SK-N-SH treated with all-trans-retinoic acid at 6 μM for 48 hours (cell line): Measurements from ENCODE around the gene ULBP1.
"Not testable (repeated sequence)": the region's sequence is repeated elsewhere in the genome, so short reads cannot be mapped to it uniquely, and the experiment has no call there.

Source experiments
- ATAC-seq: fragments of 200-7000 bp; cut with Tn5 transposase; 3 replicates; pipeline ENCODE4 v1.9.1; 2020; ENCODE audit warnings: mild to moderate bottlenecking, moderate library complexity
- BACH2 ChIP-seq: fragments of 250-450 bp; sonication (Bioruptor Pico); IDR thresholded peaks from 2 replicates; pipeline ENCODE4 v1.9.0; 2021; ENCODE audit warnings: mild to moderate bottlenecking, borderline replicate concordance
- CSDC2 ChIP-seq: fragments of 250-450 bp; sonication (Bioruptor Pico); IDR thresholded peaks from 2 replicates; pipeline ENCODE4 v1.5.0; 2020; ENCODE audit warnings: mild to moderate bottlenecking, moderate library complexity
- ESRRG ChIP-seq: fragments of 250-450 bp; sonication (Bioruptor Pico); IDR thresholded peaks from 2 replicates; pipeline ENCODE4 v1.6.1; 2021; ENCODE audit warnings: mild to moderate bottlenecking
- ISL1 ChIP-seq: fragments of 250-450 bp; sonication (Bioruptor Pico); IDR thresholded peaks from 2 replicates; pipeline ENCODE4 v2.1.2; 2022; ENCODE audit warnings: mild to moderate bottlenecking, moderate library complexity
- OSR1 ChIP-seq: fragments of 250-450 bp; sonication (Bioruptor Pico); IDR thresholded peaks from 2 replicates; pipeline ENCODE4 v1.8.0; 2022; ENCODE audit warnings: moderate library complexity, mild to moderate bottlenecking, inconsistent platforms
- POU6F1 ChIP-seq: fragments of 250-450 bp; sonication (Bioruptor Pico); IDR thresholded peaks from 2 replicates; pipeline ENCODE4 v1.8.0; 2021; ENCODE audit warnings: low read depth, mild to moderate bottlenecking, moderate library complexity, borderline replicate concordance
- PPARA ChIP-seq: fragments of 250-450 bp; sonication (Bioruptor Pico); IDR thresholded peaks from 2 replicates; pipeline ENCODE4 v1.5.0; 2020; ENCODE audit warnings: mild to moderate bottlenecking, borderline replicate concordance
- RARB ChIP-seq: fragments of 250-450 bp; sonication (Bioruptor Pico); IDR thresholded peaks from 2 replicates; pipeline ENCODE4 v1.8.0; 2021; ENCODE audit warnings: mild to moderate bottlenecking, moderate library complexity
- SNAI2 ChIP-seq: fragments of 250-450 bp; sonication (Bioruptor Pico); IDR thresholded peaks from 2 replicates; pipeline ENCODE4 v1.5.0; 2020; ENCODE audit warnings: mild to moderate bottlenecking, moderate library complexity
- TCF4 ChIP-seq: fragments of 250-450 bp; sonication (Bioruptor Pico); IDR thresholded peaks from 2 replicates; pipeline ENCODE4 v1.8.0; 2021; ENCODE audit warnings: mild to moderate bottlenecking, moderate library complexity, borderline replicate concordance
- TOX ChIP-seq: fragments of 250-450 bp; sonication (Bioruptor Pico); IDR thresholded peaks from 2 replicates; pipeline ENCODE4 v1.8.0; 2021; ENCODE audit warnings: mild to moderate bottlenecking, moderate library complexity, borderline replicate concordance
- ZFP3 ChIP-seq: fragments of 250-450 bp; sonication (Bioruptor Pico); IDR thresholded peaks from 2 replicates; pipeline ENCODE4 v1.5.0; 2020; ENCODE audit warnings: mild to moderate bottlenecking, moderate library complexity
- ZFP30 ChIP-seq: fragments of 450-650 bp; formaldehyde crosslinking; IDR thresholded peaks from 2 replicates; pipeline ENCODE4 v1.5.0; 2022; ENCODE audit warnings: mild to moderate bottlenecking, moderate library complexity
- ZNF565 ChIP-seq: fragments of 450-650 bp; formaldehyde crosslinking; conservative IDR thresholded peaks from 2 replicates; pipeline ENCODE4 v1.5.0; 2020; ENCODE audit warnings: low read depth, mild to moderate bottlenecking, moderate library complexity
- ZNF8 ChIP-seq: fragments of 450-650 bp; formaldehyde crosslinking; IDR thresholded peaks from 2 replicates; pipeline ENCODE4 v1.5.0; 2020; ENCODE audit warnings: mild to moderate bottlenecking, moderate library complexity
- TF ChIP-seq, protein P1 (sequence below): fragments of 250-450 bp; sonication (Bioruptor Pico); IDR thresholded peaks from 2 replicates; pipeline ENCODE4 v1.5.0; 2020; ENCODE audit warnings: mild to moderate bottlenecking, moderate library complexity
- TF ChIP-seq, protein P2 (sequence below): fragments of 250-450 bp; sonication (Bioruptor Pico); IDR thresholded peaks from 2 replicates; pipeline ENCODE4 v1.5.1; 2021; ENCODE audit warnings: mild to moderate bottlenecking, moderate library complexity

ULBP1 gene

GRCh38 chr6:149965194-149966020, 1.7 kb downstream of the ULBP1 start:
- no peak for TF ChIP-seq ISL1 (CRISPR knock-in tag)
- TF ChIP-seq SNAI2 (CRISPR knock-in tag), result no peak
- TF ChIP-seq BACH2 (CRISPR knock-in tag), result no peak
- ATAC-seq, result peak; percentile 40

- ATAC-seq, result not testable (repeated sequence)
These were observed 2.6 kb downstream of the ULBP1 start for GRCh38 chr6:149966319-149966718.

- ATAC-seq, result no peak
- TF ChIP-seq ZFP30 (CRISPR knock-in tag), result no peak
These were observed 3.8 kb downstream of the ULBP1 start for GRCh38 chr6:149967591-149967990.

DNA sequence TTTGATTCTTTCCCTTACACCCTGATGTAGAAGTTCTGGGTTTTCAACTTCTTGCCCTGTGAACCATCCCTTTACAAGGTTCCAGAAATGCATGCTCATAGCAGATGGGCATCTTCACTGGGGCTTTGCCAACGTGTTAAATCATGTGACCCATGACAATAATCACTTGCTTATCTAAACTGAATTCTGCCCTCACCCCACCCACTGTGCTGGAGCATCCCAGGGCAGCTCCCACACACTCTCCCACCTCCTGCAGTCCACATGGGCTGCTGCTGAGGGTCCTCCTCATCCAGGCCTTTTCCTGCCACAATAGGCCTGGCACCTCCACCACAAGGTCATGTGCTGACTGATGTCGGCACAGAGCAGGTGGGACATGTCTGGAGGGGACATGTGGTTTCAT, 4.3 kb downstream of the ULBP1 start:
- not testable (repeated sequence) for ATAC-seq

- not testable (repeated sequence) for ATAC-seq
These were observed 5.2 kb downstream of the ULBP1 start for GRCh38 chr6:149968909-149969308.

GRCh38 chr6:149969635-149970034, 5.9 kb downstream of the ULBP1 start:
- no peak for ATAC-seq
- no peak for TF ChIP-seq PPARA (CRISPR knock-in tag)
- no peak for TF ChIP-seq RARB (CRISPR knock-in tag)
- TF ChIP-seq BACH2 (CRISPR knock-in tag), result no peak
- no peak for TF ChIP-seq ZNF565 (CRISPR knock-in tag)
- no peak for TF ChIP-seq TOX (CRISPR knock-in tag)
- no peak for TF ChIP-seq POU6F1 (CRISPR knock-in tag)
- no peak for TF ChIP-seq SNAI2 (CRISPR knock-in tag)
- TF ChIP-seq ISL1 (CRISPR knock-in tag), result no peak

GRCh38 chr6:149974394-149974793, 10.7 kb downstream of the ULBP1 start:
- ATAC-seq, result not testable (repeated sequence)

DNA sequence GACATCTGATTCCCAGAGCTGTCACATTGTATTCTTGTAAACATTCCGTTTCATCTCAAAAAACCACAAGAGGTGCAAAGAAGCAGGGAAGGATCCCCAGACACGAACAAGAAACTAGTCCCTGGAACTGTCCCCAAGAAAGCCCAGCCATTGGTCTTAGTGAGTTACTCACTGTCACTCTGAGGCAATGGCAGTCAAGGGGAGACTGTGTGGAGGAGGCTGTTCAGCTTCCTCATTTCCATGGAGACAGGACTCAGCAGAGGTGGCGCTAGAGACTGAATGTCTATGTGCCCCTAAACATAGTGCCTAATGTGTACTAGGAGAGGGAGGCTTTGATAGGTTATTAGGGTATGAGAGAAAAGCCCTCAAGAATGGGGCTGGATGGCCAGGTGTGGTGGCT, 11.1 kb downstream of the ULBP1 start:
- TF ChIP-seq TOX (CRISPR knock-in tag) (no peak), BACH2 (CRISPR knock-in tag) (no peak), ZNF565 (CRISPR knock-in tag) (no peak), ESRRG (CRISPR knock-in tag) (no peak), ZFP30 (CRISPR knock-in tag) (no peak), ZFP3 (CRISPR knock-in tag) (no peak), ZNF8 (no peak), OSR1 (CRISPR knock-in tag) (no peak)
- no peak for ATAC-seq

DNA sequence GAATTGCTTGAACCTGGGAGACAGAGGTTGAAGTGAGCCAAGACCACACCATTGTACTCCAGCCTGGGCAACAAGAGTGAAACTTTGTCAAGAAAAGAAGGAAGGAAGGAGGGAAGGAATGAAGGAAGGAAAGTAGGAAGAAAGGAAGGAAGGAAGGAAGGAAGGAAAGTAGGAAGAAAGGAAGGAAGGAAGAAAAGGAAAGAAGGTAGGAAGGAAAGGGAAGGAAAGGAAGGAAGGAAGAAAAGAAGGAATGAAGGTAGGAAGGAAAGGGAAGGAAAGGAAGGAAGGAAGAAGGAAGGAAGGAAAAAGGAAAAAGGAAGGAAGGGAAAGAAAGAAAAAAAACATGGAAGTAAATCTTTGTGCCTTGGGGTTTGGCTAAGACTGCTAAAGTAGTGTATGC, 11.7 kb downstream of the ULBP1 start:
- TF ChIP-seq TOX (CRISPR knock-in tag), result no peak
- TF ChIP-seq, all 23 proteins: peak for 0
- ATAC-seq, result no peak

GRCh38 chr6:149977221-149977620, 13.5 kb downstream of the ULBP1 start:
- ATAC-seq, result no peak
- TF ChIP-seq, protein P1, sequence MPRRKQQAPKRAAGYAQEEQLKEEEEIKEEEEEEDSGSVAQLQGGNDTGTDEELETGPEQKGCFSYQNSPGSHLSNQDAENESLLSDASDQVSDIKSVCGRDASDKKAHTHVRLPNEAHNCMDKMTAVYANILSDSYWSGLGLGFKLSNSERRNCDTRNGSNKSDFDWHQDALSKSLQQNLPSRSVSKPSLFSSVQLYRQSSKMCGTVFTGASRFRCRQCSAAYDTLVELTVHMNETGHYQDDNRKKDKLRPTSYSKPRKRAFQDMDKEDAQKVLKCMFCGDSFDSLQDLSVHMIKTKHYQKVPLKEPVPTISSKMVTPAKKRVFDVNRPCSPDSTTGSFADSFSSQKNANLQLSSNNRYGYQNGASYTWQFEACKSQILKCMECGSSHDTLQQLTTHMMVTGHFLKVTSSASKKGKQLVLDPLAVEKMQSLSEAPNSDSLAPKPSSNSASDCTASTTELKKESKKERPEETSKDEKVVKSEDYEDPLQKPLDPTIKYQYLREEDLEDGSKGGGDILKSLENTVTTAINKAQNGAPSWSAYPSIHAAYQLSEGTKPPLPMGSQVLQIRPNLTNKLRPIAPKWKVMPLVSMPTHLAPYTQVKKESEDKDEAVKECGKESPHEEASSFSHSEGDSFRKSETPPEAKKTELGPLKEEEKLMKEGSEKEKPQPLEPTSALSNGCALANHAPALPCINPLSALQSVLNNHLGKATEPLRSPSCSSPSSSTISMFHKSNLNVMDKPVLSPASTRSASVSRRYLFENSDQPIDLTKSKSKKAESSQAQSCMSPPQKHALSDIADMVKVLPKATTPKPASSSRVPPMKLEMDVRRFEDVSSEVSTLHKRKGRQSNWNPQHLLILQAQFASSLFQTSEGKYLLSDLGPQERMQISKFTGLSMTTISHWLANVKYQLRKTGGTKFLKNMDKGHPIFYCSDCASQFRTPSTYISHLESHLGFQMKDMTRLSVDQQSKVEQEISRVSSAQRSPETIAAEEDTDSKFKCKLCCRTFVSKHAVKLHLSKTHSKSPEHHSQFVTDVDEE (CRISPR knock-in tag), result no peak
- TF ChIP-seq POU6F1 (CRISPR knock-in tag) (no peak), CSDC2 (CRISPR knock-in tag) (no peak), SNAI2 (CRISPR knock-in tag) (no peak), TCF4 (no peak), ZFP30 (CRISPR knock-in tag) (no peak), BACH2 (CRISPR knock-in tag) (no peak), PPARA (CRISPR knock-in tag) (no peak), ZNF8 (no peak), ZNF565 (CRISPR knock-in tag) (no peak), OSR1 (CRISPR knock-in tag) (no peak)
- TF ChIP-seq, protein P2, sequence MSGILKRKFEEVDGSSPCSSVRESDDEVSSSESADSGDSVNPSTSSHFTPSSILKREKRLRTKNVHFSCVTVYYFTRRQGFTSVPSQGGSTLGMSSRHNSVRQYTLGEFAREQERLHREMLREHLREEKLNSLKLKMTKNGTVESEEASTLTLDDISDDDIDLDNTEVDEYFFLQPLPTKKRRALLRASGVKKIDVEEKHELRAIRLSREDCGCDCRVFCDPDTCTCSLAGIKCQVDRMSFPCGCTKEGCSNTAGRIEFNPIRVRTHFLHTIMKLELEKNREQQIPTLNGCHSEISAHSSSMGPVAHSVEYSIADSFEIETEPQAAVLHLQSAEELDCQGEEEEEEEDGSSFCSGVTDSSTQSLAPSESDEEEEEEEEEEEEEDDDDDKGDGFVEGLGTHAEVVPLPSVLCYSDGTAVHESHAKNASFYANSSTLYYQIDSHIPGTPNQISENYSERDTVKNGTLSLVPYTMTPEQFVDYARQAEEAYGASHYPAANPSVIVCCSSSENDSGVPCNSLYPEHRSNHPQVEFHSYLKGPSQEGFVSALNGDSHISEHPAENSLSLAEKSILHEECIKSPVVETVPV (CRISPR knock-in tag), result no peak
